ENCODE measurements around the gene FYB2. TPM values are rescaled to one million over a fixed set of nuclear protein-coding genes. Genes with fewer than 3 reads are reported as not detected.

Gene FYB2
- total and polyA plus RNA-seq, 7 donors: 1.4 to 2.3 (median 1.8) TPM; not detected in 4

DNA sequence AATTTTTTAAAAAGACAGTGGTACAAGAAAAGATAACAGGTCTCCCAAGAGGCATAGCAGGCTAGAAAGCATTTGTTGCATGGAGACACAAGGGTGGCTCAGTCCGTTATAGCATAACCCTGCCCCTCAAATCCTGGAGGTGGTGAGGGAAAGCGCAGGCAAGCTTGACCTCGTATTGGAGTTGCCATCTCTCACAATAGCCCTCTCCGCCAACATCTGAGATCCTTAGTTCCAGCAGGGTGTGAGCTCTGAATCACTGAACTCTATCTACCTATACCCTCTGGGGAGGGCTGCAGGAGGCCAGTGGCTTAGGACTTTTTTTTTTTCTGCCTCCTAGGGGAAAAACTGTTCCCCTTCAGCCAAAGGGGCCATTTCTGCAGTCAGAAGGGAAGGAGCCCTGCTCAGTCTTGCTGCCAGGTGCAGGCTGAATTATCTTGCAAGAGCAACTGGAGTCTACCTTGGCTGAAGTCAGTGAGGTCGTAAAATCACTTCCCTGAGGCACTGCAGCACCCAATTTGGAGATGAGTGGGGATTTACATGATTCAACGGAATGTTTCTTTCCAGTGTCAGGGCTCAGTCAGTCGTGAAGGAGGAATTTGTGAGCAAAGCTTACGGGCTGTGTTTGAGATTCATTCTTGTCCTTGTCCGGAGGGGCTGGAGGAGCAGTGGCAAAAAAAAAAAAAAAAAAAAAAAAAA is 18.2 kb upstream of the FYB2 start:
- intact Hi-C loops (cut with DNase I): loop anchor here (10.0 kb wide), 3 partner anchors 587 to 1817 kb away; partner anchors contain the start of genes DAB1 and OMA1
- DNase-seq: no peak
- Histone ChIP-seq H3K36me3 (no peaks in the 10 kb centered on the region), H3K27me3 (no peaks in the 10 kb centered on the region), H3K27ac (no peak overlapping the region), H3K4me3 (no peak overlapping the region), H3K4me1 (peaks cover 0 to 10% (median 2%) of the 10 kb centered on the region in 4 donors), H3K9me3 (peaks cover 0 to 5% (median 0%) of the 10 kb centered on the region in 4 donors)
- TF ChIP-seq, protein P1, sequence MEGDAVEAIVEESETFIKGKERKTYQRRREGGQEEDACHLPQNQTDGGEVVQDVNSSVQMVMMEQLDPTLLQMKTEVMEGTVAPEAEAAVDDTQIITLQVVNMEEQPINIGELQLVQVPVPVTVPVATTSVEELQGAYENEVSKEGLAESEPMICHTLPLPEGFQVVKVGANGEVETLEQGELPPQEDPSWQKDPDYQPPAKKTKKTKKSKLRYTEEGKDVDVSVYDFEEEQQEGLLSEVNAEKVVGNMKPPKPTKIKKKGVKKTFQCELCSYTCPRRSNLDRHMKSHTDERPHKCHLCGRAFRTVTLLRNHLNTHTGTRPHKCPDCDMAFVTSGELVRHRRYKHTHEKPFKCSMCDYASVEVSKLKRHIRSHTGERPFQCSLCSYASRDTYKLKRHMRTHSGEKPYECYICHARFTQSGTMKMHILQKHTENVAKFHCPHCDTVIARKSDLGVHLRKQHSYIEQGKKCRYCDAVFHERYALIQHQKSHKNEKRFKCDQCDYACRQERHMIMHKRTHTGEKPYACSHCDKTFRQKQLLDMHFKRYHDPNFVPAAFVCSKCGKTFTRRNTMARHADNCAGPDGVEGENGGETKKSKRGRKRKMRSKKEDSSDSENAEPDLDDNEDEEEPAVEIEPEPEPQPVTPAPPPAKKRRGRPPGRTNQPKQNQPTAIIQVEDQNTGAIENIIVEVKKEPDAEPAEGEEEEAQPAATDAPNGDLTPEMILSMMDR (IDR thresholded peaks at IDR 0.05): no peak
- TF ChIP-seq POLR2A (IDR thresholded peaks at IDR 0.05) (no peak), EP300 (IDR thresholded peaks at IDR 0.05) (no peak), POLR2AphosphoS5 (IDR thresholded peaks at IDR 0.05) (no peak)
- WGBS, 2 donors: 57 to 60% methylated on average over 9 of the region's 9 CpGs

DNA sequence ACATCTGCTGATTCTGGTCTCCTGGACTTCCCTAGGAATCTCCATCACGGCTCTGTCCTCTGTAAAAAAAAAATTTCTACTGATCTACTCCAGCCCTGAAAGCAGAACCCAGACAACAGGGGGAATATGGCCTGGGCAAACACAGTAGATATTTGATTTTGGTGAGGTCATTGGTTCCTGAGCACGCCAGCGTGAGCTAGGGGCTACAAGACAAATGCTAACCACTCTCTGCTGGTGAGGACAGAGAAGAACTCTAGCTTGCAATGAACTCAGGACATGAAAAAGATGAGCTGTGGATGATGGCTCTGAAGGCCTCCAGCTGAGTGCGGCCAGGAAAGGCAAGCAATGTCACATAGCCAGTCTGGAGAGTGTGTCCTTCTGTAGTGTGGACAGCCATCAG is 17.2 kb upstream of the FYB2 start:
- Histone ChIP-seq H3K27me3 (no peaks in the 10 kb centered on the region), H3K4me3 (no peak overlapping the region), H3K9me3 (peaks cover 0 to 5% (median 0%) of the 10 kb centered on the region in 4 donors), H3K36me3 (no peaks in the 10 kb centered on the region), H3K4me1 (peaks cover 0 to 10% (median 2%) of the 10 kb centered on the region in 4 donors), H3K27ac (no peak overlapping the region)
- TF ChIP-seq, protein P1 (IDR thresholded peaks at IDR 0.05): no peak
- TF ChIP-seq EP300 (IDR thresholded peaks at IDR 0.05): no peak
- no peak for DNase-seq
- intact Hi-C loops (cut with DNase I): loop anchor here (10.0 kb wide), 3 partner anchors 588 to 1818 kb away; partner anchors contain the start of genes DAB1 and OMA1
- 72 to 84% methylated on average over 4 of the region's 4 CpGs for WGBS, 2 donors

DNA sequence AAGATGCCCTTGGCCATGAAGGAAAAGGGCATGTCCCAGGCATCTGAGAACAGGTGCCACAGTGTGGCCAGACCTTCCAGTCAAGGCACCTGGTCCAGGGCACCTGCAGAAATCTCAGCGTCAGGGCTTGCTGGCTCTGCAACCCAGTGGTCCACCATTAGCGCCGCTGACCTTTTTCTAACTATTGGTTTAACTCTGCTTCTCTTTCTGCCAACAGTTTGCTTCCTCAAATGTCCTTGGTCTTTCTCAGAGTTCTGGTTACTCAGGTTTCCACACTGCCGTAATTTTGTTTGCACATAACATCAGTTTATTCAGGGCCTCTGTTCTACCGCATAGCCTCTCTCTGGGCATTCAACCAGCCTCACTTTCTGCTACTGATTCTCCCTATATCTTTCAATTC is 16.5 kb upstream of the FYB2 start:
- intact Hi-C loops (cut with DNase I): loop anchor here (10.0 kb wide), 3 partner anchors 589 to 1819 kb away; partner anchors contain the start of genes DAB1 and OMA1
- no peak overlapping the region for H3K4me3 ChIP-seq
- 72 to 83% methylated on average over 5 of the region's 5 CpGs for WGBS, 2 donors
- no peak for DNase-seq
- no peaks in the 10 kb centered on the region for H3K27me3 ChIP-seq
- no peak overlapping the region for H3K27ac ChIP-seq
- H3K36me3 ChIP-seq: no peaks in the 10 kb centered on the region
- peaks cover 0 to 10% (median 2%) of the 10 kb centered on the region in 4 donors for H3K4me1 ChIP-seq
- TF ChIP-seq, protein P1 (IDR thresholded peaks at IDR 0.05): no peak
- TF ChIP-seq POLR2AphosphoS5 (IDR thresholded peaks at IDR 0.05): no peak
- TF ChIP-seq EP300 (IDR thresholded peaks at IDR 0.05): no peak
- TF ChIP-seq POLR2A (IDR thresholded peaks at IDR 0.05): no peak
- H3K9me3 ChIP-seq: peaks cover 0 to 5% (median 0%) of the 10 kb centered on the region in 4 donors

DNA sequence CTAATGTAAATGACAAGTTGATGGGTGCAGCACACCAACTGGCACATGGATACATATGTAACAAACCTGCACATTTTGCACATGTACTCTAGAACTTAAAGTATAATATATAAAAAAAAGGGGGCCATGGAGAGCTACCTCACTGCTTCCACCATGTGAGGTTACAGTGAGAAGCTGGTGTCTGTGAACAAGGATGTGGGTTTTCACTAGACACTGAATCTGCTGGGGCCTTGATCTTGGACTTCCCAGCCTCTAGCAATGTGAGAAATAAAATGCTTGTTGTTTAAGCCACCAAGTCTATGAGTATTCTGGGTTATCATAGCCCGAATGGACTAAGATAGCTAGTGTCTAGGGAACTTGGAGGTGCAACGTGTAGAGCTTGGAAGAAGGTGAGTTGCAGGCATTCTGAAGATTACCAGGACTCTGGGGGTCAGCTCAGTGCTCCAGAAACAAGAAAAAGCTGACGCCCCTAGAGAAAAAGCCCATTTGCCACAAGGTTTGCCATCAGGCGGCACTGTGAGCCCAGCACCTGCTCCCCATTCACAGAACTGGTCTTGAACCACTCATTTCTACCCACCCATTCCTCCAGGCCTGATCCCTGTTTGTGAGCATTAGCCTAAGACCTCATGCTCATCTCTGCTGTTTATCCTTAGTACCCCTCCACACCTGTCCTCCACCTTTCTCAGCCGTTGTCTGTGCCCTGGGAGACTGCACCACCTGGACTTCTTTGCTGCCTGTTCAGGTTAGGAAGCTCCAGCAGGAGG is 15.1 kb upstream of the FYB2 start:
- no peaks in the 10 kb centered on the region for H3K27me3 ChIP-seq
- peaks cover 0 to 10% (median 2%) of the 10 kb centered on the region in 4 donors for H3K4me1 ChIP-seq
- intact Hi-C loops (cut with DNase I): loop anchor here (5.0 to 10.0 kb wide), 4 partner anchors 590 to 1820 kb away; partner anchors contain the start of genes DAB1 and OMA1
- no peaks in the 10 kb centered on the region for H3K36me3 ChIP-seq
- no peaks in the 10 kb centered on the region for H3K9me3 ChIP-seq
- 73 to 85% methylated on average over 5 of the region's 5 CpGs for WGBS, 2 donors
- no peak overlapping the region for H3K4me3 ChIP-seq
- no peak for TF ChIP-seq POLR2AphosphoS5 (IDR thresholded peaks at IDR 0.05)
- TF ChIP-seq, protein P1 (IDR thresholded peaks at IDR 0.05): no peak
- DNase-seq: no peak
- no peak overlapping the region for H3K27ac ChIP-seq

Data from sigmoid colon (tissue), 7 donors.